Activated CD8-positive, alpha-beta memory T cell treated with anti-CD3 and anti-CD28 coated beads for 36 hours (primary cell): Measurements from ENCODE around the gene POLR1D. TPM values are rescaled to one million over a fixed set of nuclear protein-coding genes. Genes with fewer than 3 reads are reported as not detected.
"Not testable (repeated sequence)": the region's sequence is repeated elsewhere in the genome, so short reads cannot be mapped to it uniquely, and the experiment has no call there.

Source experiments
- CTCF ChIA-PET: fragments of 350-600 bp; sonication (Branson Sonifier 250); formaldehyde crosslinking; loops from one replicate; lab custom pipeline; 2021; ENCODE audit warnings: antibody characterized with exemption; lab: Charles Lee
- POLR2A ChIA-PET: fragments of 350-600 bp; sonication (Branson Sonifier 250); formaldehyde crosslinking; loops from one replicate; lab custom pipeline; 2021; ENCODE audit warnings: antibody characterized with exemption; lab: Charles Lee
- total RNA-seq, 2 experiments: library from RNA; stranded (reverse); gene quantifications; one replicate each; pipeline ENCODE4 v1.2.3, GENCODE V29; 2021

The POLR1D gene
- total RNA-seq, 2 experiments from 2014 or later: 131 to 135 TPM

DNA sequence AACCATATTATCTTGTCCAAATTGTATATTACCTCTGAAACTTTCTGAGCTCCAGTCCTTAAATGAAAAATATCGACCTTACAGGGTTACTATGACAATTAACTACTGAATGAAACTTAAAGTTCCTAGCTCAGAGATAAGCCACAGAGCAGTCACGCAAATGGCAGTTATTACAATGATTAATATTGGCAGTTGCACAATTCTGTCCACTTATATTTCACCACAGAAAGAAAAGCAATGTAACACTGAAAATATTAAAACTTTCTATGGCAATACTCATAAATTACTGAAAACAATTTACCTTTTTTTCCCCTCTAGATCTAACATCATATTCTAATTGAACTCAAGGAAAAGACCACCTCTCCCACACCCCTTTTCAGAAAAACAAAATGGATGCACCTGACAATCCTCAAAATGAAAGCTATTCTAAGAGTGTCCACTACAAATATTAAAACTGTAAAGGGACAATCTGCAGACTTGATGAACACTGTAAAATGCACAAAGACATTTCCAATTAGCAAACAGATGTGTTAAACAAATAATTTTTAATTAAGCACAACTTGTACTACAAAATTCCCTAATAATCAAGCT is 16.0 kb upstream of the POLR1D start:
- POLR2A ChIA-PET: no interaction called here
- CTCF ChIA-PET: interaction anchor here (0.8 to 1.2 kb wide), 2 partner anchors 13 to 15 kb away, joined by 3 read pairs; no protein-coding TSS in a partner anchor

DNA sequence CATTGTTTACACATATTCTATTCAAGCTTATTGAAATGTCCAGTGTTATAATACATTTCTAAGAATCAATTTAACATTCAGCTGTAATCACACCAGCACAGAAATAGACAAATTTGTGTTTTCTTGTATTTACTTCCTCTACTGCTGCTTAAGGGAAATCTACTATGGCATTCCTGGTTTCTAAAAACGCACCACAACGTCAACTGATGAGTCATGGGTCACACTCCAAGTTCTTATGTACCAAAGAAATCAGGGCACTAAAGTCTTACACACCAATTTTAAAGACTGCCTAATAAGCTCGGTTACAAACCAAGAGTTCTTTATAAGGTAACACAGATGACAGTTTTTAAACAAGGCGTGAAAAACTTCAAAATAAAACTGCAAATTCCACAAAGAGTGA is 14.6 kb upstream of the POLR1D start:
- ChIA-PET CTCF (interaction anchor here (1.2 kb wide), 1 partner anchor 14 kb away, joined by 3 read pairs; no protein-coding TSS in a partner anchor), POLR2A (no interaction called here)

DNA sequence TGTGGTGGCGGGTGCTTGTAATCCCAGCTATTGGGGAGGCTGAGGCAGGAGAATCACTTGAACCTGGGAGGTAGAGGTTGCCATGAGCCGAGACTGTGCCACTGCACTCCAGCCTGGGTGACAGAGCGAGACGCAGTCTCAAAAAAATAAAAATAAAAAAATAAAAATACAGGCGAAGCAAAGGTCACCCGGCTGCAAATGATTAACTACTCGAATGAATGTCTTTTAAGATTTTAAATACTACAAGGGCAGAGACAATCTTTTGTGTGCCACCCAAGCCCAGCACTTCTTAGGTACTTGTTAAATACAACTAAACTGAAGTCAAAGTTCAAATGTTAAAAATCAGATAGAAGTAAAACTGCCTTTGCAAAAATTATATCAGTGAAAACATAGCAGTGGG is 8.1 kb upstream of the POLR1D start:
- ChIA-PET CTCF (no interaction called here), POLR2A (no interaction called here)

DNA sequence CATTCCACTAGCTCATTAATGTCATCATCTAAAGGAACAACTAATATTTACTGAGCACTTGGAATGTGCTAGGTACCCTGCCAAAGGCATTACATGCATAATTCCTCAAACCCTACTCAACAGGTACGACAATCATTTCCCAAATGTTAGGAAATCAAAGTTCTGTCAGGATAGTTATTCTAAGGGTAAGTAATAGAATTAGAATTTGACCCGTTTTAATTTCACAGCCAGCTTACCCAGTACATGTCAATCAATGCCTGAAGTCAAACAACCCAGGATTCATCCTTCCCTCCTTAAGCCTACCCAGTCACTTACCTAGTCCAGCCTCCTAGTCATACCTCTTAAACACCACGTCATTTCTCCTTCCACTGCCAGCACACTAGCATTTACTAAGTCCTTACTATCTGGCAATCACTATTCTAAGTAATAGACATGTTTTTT is 3.8 kb upstream of the POLR1D start:
- POLR2A ChIA-PET: interaction anchor here (0.5 kb wide), 1 partner anchor 520 kb away, joined by 4 read pairs; the partner anchor contains the start of gene PAN3
- CTCF ChIA-PET: interaction anchor here (1.2 kb wide), 1 partner anchor 12 kb away, joined by 3 read pairs; no protein-coding TSS in a partner anchor

DNA sequence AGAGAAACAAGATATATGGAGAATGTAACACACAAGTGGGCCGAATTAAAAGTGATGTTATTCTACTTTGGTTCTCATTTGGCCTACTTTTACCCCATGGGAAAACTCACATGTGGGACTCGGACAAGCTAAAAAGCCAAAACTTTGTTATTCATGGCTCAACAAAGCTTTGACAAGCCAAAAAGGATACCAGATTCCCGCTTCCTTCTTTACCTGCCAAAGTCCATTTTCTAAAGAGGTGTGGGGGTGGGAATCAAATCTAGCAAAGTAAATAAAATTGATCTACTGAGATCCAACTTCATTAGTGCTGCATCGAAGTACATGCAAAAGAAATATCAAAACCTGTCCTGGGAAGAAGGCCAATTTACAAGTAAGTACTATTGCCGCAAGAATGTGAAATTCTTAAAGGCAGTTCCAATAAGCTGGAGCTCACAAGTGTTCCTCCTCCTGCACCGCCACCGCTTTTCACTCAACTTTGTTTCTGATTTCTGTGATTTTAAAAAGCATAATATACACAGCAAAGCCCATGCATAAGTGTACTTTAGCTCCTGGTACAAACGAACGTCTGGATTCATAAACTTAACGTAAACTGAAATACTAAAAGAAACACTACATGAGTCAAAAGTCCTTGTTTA is 2.5 kb upstream of the POLR1D start:
- POLR2A ChIA-PET: interaction anchor here (0.8 kb wide), 1 partner anchor 207 kb away, joined by 3 read pairs; no protein-coding TSS in a partner anchor
- CTCF ChIA-PET: interaction anchor here (1.2 to 1.5 kb wide), 3 partner anchors 13 to 257 kb away, joined by 3 to 4 read pairs (median 4); no protein-coding TSS in a partner anchor

DNA sequence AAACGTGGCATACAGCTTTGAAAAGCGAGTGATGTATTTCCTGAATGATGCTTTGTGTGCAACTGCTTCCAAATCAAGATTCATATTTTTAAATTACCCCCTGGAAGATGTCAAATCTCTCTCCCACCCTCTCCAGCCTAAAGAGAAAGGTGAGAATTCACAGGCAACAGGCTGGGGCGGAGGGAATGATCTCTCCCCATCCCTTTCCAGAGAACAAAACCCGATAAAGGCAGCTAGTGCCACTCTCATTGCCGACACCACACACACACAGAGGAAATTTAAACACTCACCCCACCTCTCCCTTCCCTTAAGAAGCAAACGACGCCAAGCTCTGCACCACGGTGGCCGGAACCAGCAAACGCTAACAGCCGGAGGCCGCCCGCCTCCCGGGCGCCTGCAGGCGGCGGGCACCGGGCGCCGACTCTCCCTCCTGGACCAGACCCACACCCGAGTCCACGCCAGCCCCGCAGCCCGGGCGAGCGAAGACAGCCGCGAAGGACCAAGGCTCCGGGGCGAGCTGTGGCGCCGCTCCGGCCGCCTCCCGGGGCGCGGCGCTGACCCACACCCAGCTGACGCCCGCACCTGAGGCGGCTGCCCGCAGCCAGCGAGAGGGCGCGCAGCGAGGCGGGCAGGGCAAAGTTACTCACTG is 1.8 kb upstream of the POLR1D start:
- CTCF ChIA-PET: interaction anchor here (1.1 to 1.5 kb wide), 5 partner anchors 24 to 258 kb away, joined by 3 to 4 read pairs (median 3); no protein-coding TSS in a partner anchor
- POLR2A ChIA-PET: interaction anchor here (0.6 to 3.3 kb wide), 8 partner anchors 71 to 369 kb away, joined by 3 to 17 read pairs (median 4); partner anchors contain the start of genes GTF3A, MTIF3 and RPL21

DNA sequence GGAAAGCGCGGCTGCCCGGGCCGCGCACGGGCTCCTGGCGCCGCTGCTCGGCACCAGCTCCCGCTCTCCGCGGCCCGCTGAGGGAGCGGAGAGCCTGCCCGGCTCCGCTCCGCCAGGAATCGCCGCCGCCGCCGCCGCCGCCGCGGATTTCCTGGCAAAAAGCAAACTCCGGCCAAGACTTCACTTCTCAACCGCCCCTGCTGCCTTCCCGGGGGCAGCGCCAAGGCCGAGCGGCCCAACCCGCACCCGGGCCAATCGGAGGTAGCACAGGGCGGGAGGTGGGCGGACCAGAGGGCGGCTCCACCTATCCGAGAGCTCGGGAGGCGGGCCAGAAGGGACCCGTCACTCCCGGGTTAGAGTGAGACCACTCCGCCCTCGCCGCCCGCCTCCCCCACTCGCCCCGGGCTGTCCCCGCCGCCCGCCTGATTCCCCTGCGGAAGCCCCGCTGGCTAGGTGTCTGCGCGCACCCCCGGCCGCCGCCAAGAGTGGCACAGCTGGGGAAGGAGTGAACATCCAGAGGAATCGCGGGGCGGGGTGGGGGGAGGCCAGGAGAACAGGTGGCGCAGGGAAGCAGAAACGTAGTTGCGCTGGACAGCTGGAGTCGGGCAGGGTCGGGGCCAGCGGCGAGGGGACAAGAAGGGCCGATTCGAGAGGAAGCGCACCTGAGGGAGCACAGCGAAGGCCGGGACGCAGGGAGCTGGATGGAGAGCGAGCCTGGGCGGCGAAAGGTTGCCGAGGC is 1.1 kb upstream of the POLR1D start, which contains the start of gene LNX2:
TSS of gene LNX2 (minus strand) at position 153 of the 739 bp plus-strand sequence. CDS start 38,826 bp downstream, outside the sequence.
- CTCF ChIA-PET: interaction anchor here (1.0 to 1.5 kb wide), 6 partner anchors 14 to 258 kb away, joined by 3 to 4 read pairs (median 3); no protein-coding TSS in a partner anchor
- POLR2A ChIA-PET: interaction anchor here (0.6 to 3.3 kb wide), 11 partner anchors 10 to 369 kb away, joined by 3 to 17 read pairs (median 4); partner anchors contain the start of genes GTF3A, MTIF3 and RPL21

DNA sequence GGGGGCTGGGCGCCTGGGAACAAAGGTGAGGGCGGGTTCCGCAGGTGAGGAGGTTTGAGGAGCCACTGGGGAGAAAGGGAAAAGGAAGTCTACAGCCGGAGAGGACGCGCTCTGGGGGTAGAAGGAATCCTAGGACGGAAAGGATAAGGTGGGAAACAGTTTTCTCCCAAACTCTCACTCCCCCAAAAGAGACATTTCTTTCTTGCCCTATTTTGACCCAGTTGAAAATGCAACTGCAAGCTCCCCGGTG is 651 bp upstream of the POLR1D start:
- ChIA-PET CTCF (interaction anchor here (1.0 to 1.5 kb wide), 5 partner anchors 15 to 196 kb away, joined by 3 to 4 read pairs (median 3); no protein-coding TSS in a partner anchor), POLR2A (interaction anchor here (0.6 to 3.3 kb wide), 8 partner anchors 9 to 370 kb away, joined by 3 to 17 read pairs (median 4); partner anchors contain the start of genes GTF3A, MTIF3 and RPL21)

DNA sequence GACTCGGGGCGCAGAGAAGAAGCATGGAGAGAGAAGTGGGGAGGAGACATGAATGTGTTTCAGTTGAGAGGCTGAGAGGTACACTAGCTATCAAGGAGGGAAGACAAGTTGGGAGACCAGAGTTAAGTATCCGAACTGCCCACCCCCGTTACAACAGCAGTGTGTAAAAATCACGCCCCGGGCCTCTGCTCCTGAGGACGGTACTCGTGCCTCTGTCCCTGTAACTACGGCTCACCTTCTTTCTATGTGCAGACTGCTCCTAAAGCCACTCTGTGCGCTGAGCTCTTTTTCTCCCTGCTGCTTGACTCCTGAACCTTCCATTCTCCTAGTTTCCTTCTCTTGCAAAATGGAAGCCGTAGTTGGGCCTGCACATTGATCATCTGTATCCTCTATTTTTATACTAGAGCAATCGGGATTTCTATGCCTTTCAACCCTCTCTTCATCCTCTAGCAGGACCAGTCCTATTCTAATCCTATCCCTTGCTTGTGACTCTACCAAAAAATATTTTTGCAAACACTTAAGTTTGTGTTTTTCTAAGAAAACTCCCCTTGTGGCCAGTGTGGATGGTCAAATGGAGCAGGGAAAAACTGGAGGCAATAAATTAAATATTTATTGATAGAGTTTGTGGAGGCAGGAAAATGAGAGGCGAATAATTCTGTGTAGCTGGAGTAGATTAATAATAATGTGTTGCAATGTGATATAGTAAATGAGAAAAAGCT is 569 bp downstream of the POLR1D start:
- ChIA-PET CTCF (no interaction called here), POLR2A (interaction anchor here (0.8 to 3.3 kb wide), 2 partner anchors 172 to 196 kb away, joined by 6 to 17 read pairs; partner anchors contain the start of genes GTF3A and MTIF3)

DNA sequence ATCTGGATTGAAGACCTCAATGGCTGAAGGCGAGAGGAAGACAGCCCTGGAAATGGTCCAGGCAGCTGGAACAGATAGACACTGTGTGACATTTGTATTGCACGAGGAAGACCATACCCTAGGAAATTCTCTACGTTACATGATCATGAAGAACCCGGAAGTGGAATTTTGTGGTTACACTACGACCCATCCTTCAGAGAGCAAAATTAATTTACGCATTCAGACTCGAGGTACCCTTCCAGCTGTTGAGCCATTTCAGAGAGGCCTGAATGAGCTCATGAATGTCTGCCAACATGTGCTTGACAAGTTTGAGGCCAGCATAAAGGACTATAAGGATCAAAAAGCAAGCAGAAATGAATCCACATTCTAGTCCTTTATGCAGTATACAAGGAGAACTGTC is 1.2 kb downstream of the POLR1D start:
- POLR2A ChIA-PET: interaction anchor here (3.3 kb wide), 1 partner anchor 197 kb away, joined by 17 read pairs; the partner anchor contains the start of gene GTF3A
- CTCF ChIA-PET: no interaction called here

DNA sequence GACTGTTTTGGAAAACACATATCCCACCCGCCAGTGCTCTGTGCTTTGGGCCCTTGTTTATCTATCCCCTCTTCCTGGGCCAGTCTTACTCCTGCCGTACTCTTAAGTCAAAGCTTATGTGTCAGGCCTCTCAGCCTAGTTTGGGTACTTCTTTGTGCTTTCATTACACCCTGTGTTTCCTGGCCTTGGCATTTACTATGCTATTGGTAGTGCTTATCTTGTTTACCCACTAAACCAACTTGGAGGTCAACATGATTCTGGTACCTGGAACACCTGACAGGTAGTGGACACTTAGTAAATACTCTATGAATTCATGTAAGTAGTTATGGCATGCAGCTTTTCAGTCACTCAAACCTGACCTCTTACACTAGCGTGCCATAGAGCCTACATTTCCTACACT is 2.4 kb downstream of the POLR1D start:
- POLR2A ChIA-PET: no interaction called here

DNA sequence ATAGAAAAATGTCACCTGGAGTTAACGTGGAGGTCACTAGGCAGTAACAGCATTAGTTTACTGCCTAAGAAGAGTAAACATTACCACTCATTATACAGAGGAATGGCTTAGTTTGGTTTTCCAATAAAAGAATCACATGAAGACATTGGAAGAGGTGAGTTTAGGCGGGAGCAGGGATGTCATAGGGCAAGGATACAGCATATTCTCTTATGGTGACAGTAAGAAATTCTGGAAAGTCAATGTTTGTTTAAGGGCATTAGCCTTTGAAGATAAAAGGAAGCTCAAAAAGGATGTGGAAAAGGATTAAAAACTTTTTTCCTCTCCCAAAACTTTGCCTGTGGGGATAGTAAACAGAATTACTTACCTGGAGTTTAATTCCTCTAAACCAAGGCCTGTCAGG is 4.1 kb downstream of the POLR1D start:
- CTCF ChIA-PET: interaction anchor here (0.9 kb wide), 1 partner anchor 578 kb away, joined by 3 read pairs; no protein-coding TSS in a partner anchor
- POLR2A ChIA-PET: no interaction called here

More for the DNA sequence above, 2.4 kb downstream of the POLR1D start:
- CTCF ChIA-PET: no interaction called here

DNA sequence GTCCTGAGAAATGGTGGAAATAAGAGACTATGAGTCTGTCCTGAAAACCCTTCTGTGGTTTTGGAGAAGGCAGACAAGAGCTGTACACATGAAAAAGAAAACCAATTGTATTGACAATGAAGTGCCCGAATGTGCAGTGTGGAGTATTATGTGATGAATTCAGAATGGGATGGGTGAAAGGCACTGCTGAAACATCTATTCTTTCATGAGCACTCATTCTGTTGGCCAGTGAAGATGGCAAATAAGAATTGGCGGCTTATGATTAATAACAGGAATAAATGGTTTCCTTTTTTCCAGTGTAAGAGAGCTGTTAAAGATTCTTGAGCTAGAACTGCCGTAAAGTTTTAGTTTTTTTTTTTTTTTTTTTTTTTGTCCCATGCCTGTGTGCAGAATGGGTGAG is 5.7 kb downstream of the POLR1D start:
- CTCF ChIA-PET: interaction anchor here (0.6 kb wide), 1 partner anchor 234 kb away, joined by 3 read pairs; no protein-coding TSS in a partner anchor
- POLR2A ChIA-PET: no interaction called here

DNA sequence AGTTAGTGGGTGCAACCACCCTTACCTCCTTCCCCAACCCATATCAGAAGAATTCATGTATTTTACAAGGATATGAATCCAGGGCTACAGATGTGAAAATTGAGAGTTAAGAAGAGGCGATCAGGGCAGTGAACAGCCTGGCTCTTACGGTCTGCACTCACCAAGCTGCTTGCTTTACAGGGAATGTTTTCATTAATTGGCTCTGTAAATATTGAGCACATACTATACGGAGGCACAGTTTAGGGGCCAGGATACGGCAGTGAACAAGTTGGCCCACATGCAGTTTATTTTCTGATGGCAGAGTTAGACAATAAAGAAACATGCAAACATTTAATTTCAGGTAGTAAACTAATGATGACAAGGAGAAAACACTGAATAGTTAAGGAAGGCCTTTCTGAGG is 6.4 kb downstream of the POLR1D start:
- ChIA-PET CTCF (no interaction called here), POLR2A (interaction anchor here (0.7 kb wide), 1 partner anchor 39 kb away, joined by 3 read pairs; no protein-coding TSS in a partner anchor)

DNA sequence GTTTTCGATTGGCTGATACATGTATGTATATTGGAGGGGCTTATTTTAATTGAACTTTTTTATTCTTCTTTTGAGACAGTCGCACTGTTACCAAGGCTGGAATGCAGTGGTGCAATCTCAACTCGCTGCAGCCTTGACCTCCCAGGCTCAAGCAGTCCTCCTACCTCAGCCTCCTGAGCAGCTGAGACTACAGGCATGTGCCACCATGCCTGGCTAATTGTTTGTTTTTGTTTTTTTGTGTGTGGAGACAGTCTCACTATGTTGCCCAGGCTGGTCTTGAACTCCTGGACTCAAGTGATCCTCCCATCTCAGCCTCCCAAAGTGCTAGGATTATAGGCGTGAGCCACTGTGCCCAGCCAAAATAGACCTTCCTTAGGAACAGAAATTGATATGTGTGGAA is 7.1 kb downstream of the POLR1D start:
- CTCF ChIA-PET: not testable (repeated sequence)
- POLR2A ChIA-PET: interaction anchor here (0.7 kb wide), 1 partner anchor 38 kb away, joined by 3 read pairs; no protein-coding TSS in a partner anchor

DNA sequence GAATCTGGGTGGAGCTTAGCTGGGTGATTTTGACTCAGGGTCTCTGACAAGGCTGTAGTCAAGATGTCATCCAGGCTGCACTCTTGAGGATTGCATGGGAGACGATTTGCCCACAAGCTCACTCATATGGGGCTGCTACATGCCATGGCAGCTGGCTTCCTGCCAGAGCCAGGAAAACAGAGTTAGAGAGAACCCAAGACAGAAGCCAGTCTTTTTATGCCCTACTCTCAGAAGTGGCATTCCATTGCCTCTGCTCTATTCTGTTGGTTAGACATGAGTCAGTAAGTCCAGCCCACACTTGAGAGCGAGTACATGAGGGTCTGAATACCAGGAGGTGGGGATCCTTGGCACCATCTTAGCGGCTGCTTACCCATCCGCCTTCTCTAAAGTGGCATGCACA is 9.5 kb downstream of the POLR1D start:
- POLR2A ChIA-PET: interaction anchor here (0.7 to 1.0 kb wide), 2 partner anchors 10 to 1436 kb away, joined by 3 read pairs; no protein-coding TSS in a partner anchor
- CTCF ChIA-PET: no interaction called here

DNA sequence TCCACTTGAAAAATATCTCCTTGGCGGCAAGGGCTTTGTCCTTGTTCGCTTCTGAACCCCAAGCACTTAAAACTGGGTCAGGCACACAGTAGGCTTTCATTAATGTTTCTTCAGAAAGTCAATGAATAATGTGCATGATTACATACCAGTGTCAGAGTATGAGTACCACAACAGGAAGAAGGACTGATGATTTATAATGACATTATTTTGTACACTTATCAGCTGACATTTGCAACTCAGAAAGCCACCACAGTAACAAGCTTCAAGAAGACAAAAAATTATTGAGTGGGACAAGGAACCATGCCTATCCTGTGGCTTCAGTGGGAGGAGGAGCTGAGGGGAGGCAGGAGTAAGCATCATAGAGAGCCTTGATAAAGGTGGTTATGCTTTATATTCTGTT is 10.0 kb downstream of the POLR1D start:
- POLR2A ChIA-PET: no interaction called here
- CTCF ChIA-PET: interaction anchor here (1.0 kb wide), 1 partner anchor 17 kb away, joined by 3 read pairs; no protein-coding TSS in a partner anchor
